GM18502 (cell line): ENCODE results near the gene COX19.

Experiments
- ATAC-seq: cut with Tn5 transposase; IDR thresholded peaks from one replicate; pipeline ENCODE4 v1.9.1; 2021; ENCODE audit warnings: mild to moderate bottlenecking; ENCODE audit not compliant: unreplicated experiment, poor library complexity

Gene COX19

GRCh38 chr7:918118-918425 is 57.3 kb downstream of the COX19 start:
- ATAC-seq = no peak

GRCh38 chr7:917255-918117 is 57.9 kb downstream of the COX19 start:
- no peak for ATAC-seq

- no peak for ATAC-seq
These were observed 58.9 kb downstream of the COX19 start for GRCh38 chr7:916291-916941.
